Thyroid gland (tissue), 4 donors: Measurements from ENCODE around the gene FBXO31.

Source experiments
- POLR2A ChIP-seq, 2 donors: fragments of 450-650 bp; IDR thresholded peaks; one replicate each; pipeline ENCODE4 v1.6.1; 2017; ENCODE audit warnings: antibody characterized with exemption in 2 of 2, mild to moderate bottlenecking in 2 of 2, moderate library complexity in 1 of 2
- TF ChIP-seq, protein P1 (sequence below), 6 experiments: fragments of 200-600 bp in 3 of 6; fragments of 450-650 bp in 3 of 6; sonication (generic) in 3 of 6; IDR thresholded peaks; one replicate each; pipeline ENCODE4 v1.5.1; 2016 to 2019; ENCODE audit warnings: antibody characterized with exemption in 6 of 6, mild to moderate bottlenecking in 2 of 6, inconsistent platforms in 1 of 6, moderate library complexity in 1 of 6

DNA sequence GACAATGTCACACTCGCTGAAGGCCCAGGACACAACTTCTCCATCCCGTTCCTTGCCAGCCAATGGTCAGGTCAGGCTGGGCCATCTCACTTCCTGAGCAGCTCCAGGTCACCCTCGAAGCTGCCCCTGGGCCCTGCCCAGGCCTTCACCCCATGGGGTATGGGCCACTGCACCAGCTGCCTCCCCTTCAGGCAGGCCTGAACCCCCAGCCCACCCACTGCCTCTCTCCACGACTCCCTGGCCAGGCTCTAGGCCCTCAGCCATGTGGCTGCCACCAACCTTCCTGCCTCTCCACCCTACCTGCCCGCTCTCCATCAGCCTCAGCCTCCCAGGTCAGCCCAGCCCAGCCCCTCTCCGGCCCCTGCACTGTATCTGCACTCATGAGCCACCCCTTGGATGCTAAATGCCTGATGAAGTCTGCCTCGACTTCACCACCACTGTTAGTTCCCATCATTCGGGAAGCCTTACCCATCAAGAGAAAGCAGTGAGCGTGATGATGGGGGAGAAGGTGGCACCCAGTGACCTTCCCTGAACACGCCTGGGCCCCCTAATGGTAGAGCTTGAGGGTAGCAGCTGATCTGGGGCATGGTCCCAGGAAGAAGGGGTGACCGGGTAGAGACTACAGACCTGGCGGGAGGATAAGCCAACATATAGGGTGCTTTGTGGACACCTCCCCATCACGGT lies 35.5 kb downstream of the FBXO31 start:
- TF ChIP-seq, protein P1, sequence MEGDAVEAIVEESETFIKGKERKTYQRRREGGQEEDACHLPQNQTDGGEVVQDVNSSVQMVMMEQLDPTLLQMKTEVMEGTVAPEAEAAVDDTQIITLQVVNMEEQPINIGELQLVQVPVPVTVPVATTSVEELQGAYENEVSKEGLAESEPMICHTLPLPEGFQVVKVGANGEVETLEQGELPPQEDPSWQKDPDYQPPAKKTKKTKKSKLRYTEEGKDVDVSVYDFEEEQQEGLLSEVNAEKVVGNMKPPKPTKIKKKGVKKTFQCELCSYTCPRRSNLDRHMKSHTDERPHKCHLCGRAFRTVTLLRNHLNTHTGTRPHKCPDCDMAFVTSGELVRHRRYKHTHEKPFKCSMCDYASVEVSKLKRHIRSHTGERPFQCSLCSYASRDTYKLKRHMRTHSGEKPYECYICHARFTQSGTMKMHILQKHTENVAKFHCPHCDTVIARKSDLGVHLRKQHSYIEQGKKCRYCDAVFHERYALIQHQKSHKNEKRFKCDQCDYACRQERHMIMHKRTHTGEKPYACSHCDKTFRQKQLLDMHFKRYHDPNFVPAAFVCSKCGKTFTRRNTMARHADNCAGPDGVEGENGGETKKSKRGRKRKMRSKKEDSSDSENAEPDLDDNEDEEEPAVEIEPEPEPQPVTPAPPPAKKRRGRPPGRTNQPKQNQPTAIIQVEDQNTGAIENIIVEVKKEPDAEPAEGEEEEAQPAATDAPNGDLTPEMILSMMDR (IDR thresholded peaks at IDR 0.05): no peak
- no peak for TF ChIP-seq POLR2A (IDR thresholded peaks at IDR 0.05)
